GM12801 (cell line): ENCODE data around the gene TNFAIP8.

ENCODE experiments used
- CTCF ChIP-seq: IDR thresholded peaks from one replicate; pipeline ENCODE4 v1.5.1; 2011; ENCODE audit warnings: control low read depth; ENCODE audit not compliant: insufficient read length; ENCODE audit errors: extremely low read depth

The TNFAIP8 gene

DNA sequence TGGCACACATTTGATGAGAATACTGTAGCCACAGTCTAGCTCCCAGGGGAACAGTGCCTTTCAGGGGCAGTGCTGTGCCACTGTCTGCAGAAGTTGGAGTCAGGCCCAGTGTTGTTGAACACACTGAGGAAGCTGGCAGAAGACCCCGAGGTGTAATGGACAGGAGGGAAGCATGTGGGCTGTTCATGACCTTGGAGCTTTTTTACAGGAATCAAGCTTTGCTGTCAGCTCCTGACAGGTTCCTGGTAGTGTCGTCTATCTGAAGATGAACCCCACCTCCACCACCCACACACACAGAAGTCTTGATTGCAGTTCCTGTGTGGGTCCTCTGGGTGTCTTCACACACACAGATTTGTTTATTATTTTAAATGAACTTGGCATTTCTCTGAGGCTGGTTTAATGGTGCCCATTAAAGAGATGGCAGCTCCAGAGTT is 40.3 kb upstream of the TNFAIP8 start:
- no peak for TF ChIP-seq CTCF

GRCh38 chr5:119316086-119316485 is 39.7 kb upstream of the TNFAIP8 start:
- no peak for TF ChIP-seq CTCF

GRCh38 chr5:119316906-119317305 is 38.9 kb upstream of the TNFAIP8 start:
- no peak for TF ChIP-seq CTCF

- TF ChIP-seq CTCF, result no peak
These were observed 37.4 kb upstream of the TNFAIP8 start for GRCh38 chr5:119318256-119318894.

DNA sequence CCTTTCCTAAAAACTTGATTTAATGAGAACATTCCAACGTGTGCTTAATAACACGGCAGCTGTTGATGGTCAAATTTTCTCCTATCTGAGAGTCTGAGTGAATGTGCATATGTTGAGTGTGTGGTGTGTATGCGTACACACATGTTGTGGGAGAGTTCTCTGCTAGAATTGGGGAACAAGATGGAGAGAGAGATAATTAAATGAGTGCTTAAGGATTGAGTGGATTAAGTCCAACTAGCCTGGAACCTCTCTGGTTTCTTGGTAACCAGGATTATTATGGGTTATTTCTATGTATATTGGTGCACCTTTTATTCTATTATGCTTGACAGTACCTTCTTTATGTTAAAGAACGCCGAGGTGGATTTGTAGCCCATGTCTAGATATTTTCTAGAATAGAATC is 36.4 kb upstream of the TNFAIP8 start:
- no peak for TF ChIP-seq CTCF

GRCh38 chr5:119319890-119320289 is 35.9 kb upstream of the TNFAIP8 start:
- TF ChIP-seq CTCF, result no peak

- no peak for TF ChIP-seq CTCF
These were observed 34.1 kb upstream of the TNFAIP8 start for GRCh38 chr5:119321569-119322311.
